BE2C (cell line): ENCODE results near the gene PRLR.
"Not testable (repeated sequence)": the region's sequence is repeated elsewhere in the genome, so short reads cannot be mapped to it uniquely, and the experiment has no call there.

ENCODE experiments used
- DNase-seq: peaks from one replicate; pipeline ENCODE4 v3.0.0-alpha.2; 2020
- H3K27me3 ChIP-seq: fragments of 250-450 bp; sonication (Bioruptor Pico); 2 replicates; pipeline ENCODE4 v1.5.1; 2020; ENCODE audit warnings: mild to moderate bottlenecking
- H3K36me3 ChIP-seq: fragments of 250-450 bp; sonication (Bioruptor Pico); 2 replicates; pipeline ENCODE4 v1.5.1; 2020; ENCODE audit warnings: mild to moderate bottlenecking
- H3K4me1 ChIP-seq: fragments of 250-450 bp; sonication (Bioruptor Pico); 2 replicates; pipeline ENCODE4 v1.5.1; 2020
- H3K4me3 ChIP-seq: 2 replicates; pipeline ENCODE4 v1.5.1; 2011; ENCODE audit warnings: low read depth, low read length
- H3K9me3 ChIP-seq: fragments of 250-450 bp; sonication (Bioruptor Pico); 2 replicates; pipeline ENCODE4 v1.5.1; 2020
- CTCF ChIP-seq: IDR thresholded peaks from 2 replicates; pipeline ENCODE4 v1.5.1; 2012; ENCODE audit warnings: mild to moderate bottlenecking, low read depth, low read length

PRLR gene

DNA sequence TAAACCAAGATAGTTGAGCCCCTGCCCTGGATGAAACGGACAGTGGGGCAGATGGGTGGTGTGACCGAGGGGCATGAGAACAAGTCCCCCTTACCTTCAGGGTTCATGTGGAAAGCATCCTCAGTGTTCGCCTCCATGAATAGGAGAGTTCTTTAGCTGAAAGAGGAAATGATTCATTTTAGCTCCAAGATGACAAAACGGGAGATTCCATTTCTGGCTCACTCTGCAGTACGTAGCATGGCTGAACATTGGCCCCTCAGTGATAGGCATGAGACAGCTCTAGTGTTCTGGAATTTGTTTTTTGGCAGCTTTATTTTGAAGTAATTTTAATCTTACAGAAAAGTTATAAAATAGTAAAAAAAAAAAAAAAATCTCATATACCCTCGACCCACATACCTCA, 112.3 kb downstream of the PRLR start:
- H3K9me3 ChIP-seq, result no peaks in the 10 kb centered on the region
- H3K36me3 ChIP-seq, result no peaks in the 10 kb centered on the region
- TF ChIP-seq CTCF, result no peak
- no peak for DNase-seq
- no peaks in the 10 kb centered on the region for H3K4me1 ChIP-seq
- H3K27me3 ChIP-seq, result no peaks in the 10 kb centered on the region
- no peak overlapping the region for H3K4me3 ChIP-seq

DNA sequence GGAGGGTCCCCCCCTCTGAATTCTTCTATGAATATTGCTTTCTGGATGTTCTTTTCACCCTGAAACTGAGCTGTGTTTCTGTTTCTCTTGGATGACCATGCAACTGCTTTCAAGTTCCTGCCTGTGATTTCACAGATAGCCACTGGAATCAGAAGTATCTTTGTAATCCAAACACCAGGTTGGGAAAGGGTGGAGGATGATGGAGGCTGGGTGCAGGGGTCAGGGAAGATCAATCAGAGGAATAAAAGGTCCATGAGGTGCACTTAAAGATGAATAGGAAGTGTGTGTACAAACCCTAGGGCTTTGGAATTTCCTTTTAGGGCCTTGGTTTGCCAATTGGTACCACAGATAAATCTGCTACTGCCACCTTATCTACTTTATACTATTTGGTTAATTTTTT, 114.4 kb downstream of the PRLR start:
- TF ChIP-seq CTCF, result no peak
- H3K36me3 ChIP-seq, result no peaks in the 10 kb centered on the region

GRCh38 chr5:35114698-35115097, 115.6 kb downstream of the PRLR start:
- TF ChIP-seq CTCF, result no peak
- H3K4me3 ChIP-seq, result no peak overlapping the region
- H3K36me3 ChIP-seq, result no peaks in the 10 kb centered on the region
- H3K4me1 ChIP-seq, result no peaks in the 10 kb centered on the region
- no peaks in the 10 kb centered on the region for H3K27me3 ChIP-seq
- H3K9me3 ChIP-seq, result no peaks in the 10 kb centered on the region
- no peak for DNase-seq

More for the DNA sequence above, 114.4 kb downstream of the PRLR start:
- Histone ChIP-seq H3K9me3 (no peaks in the 10 kb centered on the region), H3K4me1 (no peaks in the 10 kb centered on the region), H3K4me3 (no peak overlapping the region), H3K27me3 (no peaks in the 10 kb centered on the region)
- no peak for DNase-seq

GRCh38 chr5:35112300-35112699, 118.0 kb downstream of the PRLR start:
- H3K4me1 ChIP-seq, result no peaks in the 10 kb centered on the region
- H3K9me3 ChIP-seq, result no peaks in the 10 kb centered on the region
- DNase-seq, result no peak
- H3K36me3 ChIP-seq, result no peaks in the 10 kb centered on the region
- H3K27me3 ChIP-seq, result no peaks in the 10 kb centered on the region
- TF ChIP-seq CTCF, result no peak
- H3K4me3 ChIP-seq, result no peak overlapping the region

DNA sequence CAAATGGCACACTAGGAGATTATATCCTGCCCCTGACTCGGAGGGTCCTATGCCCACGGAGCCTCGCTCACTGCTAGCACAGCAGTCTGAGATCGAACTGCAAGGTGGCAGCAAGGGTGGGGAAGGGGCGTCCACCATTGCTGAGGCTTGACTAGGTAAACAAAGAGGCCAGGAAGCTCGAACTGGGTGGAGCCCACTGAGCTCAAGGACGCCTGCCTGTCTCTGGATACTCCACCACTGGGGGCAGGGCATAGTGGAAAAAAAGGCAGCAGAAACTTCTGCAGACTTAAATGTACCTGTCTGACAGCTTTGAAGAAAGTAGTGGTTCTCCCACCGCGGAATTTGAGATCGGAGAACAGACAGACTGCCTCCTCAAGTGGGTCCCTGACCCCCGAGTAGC, 125.7 kb downstream of the PRLR start:
- not testable (repeated sequence) for H3K36me3 ChIP-seq, H3K4me1 ChIP-seq, H3K27me3 ChIP-seq, H3K4me3 ChIP-seq, H3K9me3 ChIP-seq, DNase-seq

GRCh38 chr5:35103637-35104299, 126.5 kb downstream of the PRLR start:
- TF ChIP-seq CTCF, result no peak
- Histone ChIP-seq H3K9me3 (no peaks in the 10 kb centered on the region), H3K4me1 (no peaks in the 10 kb centered on the region), H3K27me3 (peaks cover 2% of the 10 kb centered on the region; the same call in 1 of the 2 replicates), H3K36me3 (no peaks in the 10 kb centered on the region), H3K4me3 (no peak overlapping the region)
- no peak for DNase-seq

DNA sequence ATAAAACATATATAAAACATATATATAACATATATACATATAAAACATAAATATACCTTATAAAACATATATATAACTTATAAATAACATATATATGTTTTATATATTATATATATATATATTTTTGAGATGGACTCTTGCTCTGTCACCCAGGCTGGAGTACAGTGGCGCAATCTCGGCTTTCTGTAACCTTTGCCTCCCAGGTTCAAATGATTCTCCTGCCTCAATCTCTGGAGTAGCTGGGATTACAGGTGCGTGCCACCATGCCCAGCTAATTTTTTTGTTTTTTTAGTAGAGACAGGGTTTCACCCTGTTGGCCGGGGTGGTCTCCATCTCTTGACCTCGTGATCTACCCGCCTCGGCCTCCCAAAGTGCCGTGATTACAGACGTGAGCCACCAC, 128.6 kb downstream of the PRLR start:
- not testable (repeated sequence) for H3K4me3 ChIP-seq, H3K36me3 ChIP-seq, H3K27me3 ChIP-seq, H3K9me3 ChIP-seq, DNase-seq, H3K4me1 ChIP-seq
